IPS-NIHi7 (cell line): Measurements from ENCODE around the gene COMMD4.
A peak's percentile ranks its signal among the peaks of the same experiment; 100 is the strongest.

Experiments
- DNase-seq: peaks from one replicate; pipeline ENCODE4 v3.0.0; 2012; ENCODE audit warnings: mixed read lengths; ENCODE audit errors: extremely low spot score

Gene COMMD4

DNA sequence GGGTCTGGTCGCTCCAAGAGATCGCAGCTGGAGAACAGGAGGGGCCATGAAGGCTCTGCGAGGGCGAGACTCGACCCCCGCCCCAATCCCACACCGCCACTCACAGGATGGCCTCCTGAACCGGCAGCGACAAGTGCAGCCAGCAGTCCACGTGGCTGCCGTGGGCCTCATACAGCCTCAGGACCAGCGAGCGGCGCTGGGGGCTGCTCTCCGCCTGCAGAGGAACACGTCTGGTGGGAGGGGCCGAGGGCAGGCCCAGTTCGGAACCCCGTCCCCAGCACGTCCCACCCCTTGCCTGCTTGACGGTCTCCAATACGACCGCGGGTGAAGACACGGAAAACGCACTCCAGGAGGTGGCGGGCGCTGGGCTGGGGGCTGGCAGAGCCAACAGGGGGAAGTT, 20.1 kb downstream of the COMMD4 start:
- no peak for DNase-seq

GRCh38 chr15:75356517-75356916, 20.7 kb downstream of the COMMD4 start:
- DNase-seq: no peak

DNA sequence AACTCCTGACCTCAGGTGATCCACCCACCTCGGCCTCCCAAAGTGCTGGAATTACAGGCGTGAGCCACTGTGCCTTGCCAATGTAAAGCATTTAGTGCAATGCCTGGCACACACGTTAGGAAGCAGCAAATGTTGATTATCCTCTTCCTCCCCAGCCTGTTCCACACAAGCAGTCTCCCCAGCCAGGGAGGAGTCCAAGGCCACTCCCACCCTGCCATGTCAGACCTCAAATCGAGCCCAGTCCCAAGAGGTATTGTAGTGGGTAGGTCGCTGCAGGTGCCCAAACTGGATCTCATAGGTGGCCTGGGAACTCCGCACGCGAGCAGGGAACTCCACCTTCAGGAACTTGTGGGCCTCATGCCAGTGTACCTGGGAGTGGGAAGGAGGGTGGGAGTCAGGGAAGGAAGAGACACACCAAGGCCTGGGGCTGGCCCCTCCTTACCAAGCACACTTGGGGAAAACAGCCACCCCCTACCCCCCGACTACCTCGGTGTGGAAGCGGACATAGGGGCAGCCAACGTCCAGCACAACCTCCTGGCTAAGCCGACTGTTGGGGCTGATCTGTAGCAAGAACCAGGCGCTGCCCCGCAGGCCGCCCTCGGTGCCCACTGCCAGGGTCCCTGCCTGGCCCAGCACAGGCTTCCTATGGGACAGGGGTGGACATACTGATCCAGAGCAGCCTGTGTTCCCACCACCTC, 22.3 kb downstream of the COMMD4 start:
- DNase-seq: no peak

- no peak for DNase-seq
Measured at GRCh38 chr15:75358771-75359536, 23.1 kb downstream of the COMMD4 start.

DNA sequence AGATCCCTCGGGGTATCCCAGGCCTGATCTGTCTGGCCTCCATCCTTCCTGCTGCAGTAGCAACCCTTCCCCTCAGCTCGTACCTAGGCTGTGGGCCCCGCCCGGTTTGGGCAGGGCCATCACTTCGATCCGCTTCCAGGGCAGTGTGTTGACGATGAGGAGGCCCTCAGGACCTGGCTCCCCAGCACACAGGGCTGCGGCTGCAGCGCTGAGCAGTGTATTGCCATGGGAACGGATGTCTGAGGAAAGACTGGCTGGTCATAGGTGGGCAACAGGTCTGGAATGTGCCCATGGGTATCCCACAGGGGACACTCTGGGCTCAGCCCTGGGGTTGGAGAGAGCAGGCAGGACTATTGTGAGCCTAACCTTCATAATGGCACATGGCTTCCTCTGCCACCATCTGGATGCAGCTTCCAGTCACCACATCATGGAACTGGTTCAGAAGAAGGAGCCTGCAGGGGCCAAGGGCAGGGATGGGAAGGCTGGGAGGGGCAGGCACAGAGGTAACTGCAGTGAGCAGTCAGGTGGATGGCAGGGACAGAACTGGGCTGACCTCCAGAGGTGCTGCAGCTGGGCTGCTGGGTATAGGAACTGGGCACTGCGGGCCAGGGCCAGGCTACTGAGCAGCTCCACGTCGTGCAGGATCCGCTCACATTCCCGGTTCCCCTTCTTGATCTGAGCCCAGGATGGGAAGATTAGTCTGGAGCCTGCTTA, 23.8 kb downstream of the COMMD4 start:
- no peak for DNase-seq

DNA sequence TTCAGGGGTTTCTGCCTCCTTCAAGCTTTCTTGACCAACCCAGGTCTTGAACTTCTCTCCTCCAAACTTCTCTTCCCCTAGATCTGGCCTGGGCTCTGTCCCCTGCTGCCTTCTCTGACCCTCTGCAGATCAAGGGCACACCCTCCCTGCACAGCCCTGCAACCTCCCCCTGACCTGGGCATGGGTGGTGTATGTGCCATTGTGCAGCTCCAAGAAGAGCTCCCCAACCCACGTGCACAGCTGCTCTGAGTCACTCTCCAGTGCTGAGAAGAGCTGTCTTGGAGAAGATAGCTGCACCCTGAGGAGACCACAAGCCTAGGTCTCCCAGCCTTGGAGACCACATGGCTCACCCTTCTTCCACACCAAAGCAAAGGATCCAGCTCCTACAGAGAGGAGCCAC, 24.5 kb downstream of the COMMD4 start:
- DNase-seq: no peak

DNA sequence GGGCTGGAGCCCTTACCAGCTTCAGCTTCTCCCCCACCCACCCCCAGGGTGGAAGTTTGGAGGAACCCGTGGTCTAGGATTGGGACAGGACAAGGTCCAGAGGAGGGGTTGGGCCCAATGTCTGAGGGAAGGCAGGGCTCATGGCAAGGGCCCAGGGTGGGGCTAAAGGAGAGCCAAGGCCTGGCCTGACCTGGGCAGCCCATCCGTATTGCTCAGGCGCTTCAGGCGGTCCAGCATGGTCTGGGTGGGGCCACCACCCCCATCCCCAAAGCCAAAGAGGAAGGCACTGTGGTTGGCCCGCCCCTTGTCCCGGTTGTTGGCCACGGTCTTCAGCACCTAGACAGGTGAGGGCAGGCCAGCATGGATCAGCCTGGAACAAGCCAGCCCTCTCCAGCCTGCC, 25.0 kb downstream of the COMMD4 start:
- no peak for DNase-seq

DNA sequence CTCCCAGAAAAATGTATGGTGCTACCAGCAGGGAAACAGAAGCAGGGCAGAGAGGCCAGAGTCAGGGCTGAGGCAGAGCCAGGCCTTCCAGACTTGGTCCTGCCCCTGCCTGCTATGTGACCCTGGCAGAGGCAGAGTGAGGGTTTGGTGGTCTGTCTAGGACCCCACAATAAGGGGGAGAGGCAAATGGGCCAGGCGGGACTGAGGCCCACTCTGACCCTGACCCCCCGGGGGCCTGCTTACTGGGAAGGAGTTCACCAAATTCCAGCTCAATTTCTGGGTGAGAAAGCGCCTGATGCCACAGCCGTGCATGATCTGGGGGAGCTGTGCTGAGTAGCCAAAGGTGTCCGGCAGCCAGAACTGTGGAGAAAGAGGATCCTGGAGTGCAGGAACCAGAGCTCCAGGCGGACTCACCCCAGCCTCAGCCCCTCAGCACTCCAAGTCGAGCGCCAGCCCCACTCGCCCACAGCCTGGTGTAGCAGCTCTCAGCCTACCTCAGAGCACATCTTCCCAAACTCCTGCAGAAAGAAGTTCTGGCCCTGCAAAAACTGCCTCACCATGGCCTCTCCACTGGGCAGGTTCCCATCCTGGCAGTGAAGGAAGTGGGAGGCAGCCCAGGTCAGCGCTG, 25.6 kb downstream of the COMMD4 start:
- DNase-seq: no peak

- DNase-seq: no peak
Measured at GRCh38 chr15:75361989-75362641, 26.3 kb downstream of the COMMD4 start.

- DNase-seq: no peak
Measured at GRCh38 chr15:75362642-75363249, 26.9 kb downstream of the COMMD4 start.

DNA sequence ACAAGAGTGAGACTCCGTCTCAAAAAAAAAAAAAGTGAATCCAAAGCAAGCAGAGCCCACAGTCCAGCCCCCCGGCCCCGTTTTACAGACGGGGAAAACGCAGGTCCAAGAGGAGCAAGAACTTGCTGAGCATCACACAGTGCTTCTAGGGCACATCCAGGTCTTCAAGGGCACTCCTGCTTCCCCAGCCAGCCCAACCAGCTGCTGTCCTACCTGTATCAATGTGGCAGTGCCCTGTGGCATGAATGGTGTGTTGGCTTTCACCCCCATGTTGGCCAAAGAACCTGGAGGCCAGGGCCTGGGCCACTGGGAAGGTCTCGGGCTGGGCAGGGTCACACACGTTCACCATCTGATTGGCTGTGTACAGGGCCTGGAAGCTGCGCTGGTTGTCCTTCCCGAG, 27.9 kb downstream of the COMMD4 start:
- DNase-seq: no peak

- no peak for DNase-seq
Measured at GRCh38 chr15:75364881-75365280, 29.0 kb downstream of the COMMD4 start.

DNA sequence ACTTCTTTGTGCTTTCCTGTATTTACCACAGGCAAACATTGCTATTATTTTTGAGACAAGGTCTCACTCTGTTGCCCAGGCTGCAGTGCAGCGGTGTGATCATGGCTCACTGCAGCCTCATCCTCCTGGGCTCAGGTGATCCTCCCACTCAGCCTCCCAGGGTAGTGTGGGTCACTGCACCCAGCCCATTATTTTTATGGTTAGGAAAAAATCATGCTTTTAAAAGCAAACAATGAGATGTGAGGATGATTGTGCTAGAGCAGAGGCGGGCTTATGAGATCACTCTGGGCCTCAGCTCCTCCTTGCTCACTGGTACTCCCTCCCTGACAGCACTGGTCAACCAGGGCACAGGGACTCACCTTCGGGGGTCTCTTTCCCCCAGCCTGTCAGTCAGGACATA, 30.3 kb downstream of the COMMD4 start:
- no peak for DNase-seq

- DNase-seq: no peak
Measured at GRCh38 chr15:75367006-75367405, 31.1 kb downstream of the COMMD4 start.

DNA sequence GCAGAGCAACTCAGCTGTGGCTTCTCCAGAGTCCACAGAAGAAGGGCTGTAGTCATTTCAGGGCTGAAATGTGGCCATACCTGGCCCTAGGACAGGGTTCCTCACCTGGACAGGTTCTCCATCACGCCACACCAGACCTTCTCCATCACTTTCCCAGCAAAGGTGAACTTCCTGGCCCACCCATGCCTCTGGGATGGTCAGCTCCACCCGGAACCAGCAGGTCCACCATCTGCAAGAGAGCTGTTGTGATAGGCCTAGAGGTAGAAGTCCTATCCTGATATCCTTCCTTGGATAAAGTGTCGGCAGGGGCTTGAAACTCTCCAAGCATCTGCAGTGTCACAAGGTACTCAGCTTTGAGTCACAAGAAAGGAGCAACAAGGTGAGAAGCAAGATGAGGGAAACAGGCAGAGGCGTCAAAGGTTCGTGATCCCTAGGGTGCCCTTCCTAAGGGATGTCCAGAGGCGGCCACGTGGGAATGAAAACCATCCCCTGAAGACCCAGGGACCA, 31.6 kb downstream of the COMMD4 start:
- no peak for DNase-seq

DNA sequence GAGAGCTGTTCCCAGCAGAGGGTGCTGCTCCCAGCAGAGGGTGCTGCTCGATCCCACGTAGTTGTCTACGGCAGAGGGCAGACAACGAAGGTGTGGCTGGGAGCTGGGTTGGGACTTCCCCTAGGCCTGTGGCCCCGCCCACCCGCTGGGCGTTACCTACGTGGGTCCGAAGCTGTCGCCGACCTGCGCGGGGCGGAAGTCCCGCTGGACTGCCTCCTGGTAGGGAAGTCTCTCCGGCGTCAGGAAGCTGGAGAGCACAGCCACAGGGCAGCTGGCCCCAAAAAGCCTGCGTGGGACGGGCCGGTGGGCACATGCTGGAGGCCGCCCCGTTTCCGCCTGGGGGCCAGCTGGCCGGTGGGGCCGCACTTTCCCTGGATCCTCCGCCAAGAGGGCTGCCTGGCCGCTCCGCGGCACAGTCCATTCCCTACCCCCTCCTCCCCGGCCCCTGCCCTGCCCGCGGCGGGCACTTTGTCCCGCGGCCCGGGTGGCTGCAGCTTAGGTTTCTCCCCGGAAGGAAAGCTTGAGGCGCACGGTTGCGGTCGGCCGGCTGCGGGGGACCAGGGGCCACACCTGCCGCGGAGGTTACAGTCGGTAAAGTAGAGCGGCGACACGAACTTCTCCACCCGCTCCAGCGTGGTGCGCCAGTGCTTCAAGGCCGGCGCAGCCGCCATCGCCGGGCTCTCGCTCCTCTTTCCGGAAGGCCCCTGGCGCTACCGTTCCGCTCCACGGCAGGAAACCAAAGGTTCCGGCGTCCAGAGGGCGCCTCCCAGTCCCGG, 32.2 kb downstream of the COMMD4 start, which contains the start of gene MAN2C1:
Gene MAN2C1, minus strand, starts transcription at position 695 of the 776 bp plus-strand sequence. Its CDS starts 24 bp downstream, at position 671.
- peak; percentile 99 for DNase-seq

DNA sequence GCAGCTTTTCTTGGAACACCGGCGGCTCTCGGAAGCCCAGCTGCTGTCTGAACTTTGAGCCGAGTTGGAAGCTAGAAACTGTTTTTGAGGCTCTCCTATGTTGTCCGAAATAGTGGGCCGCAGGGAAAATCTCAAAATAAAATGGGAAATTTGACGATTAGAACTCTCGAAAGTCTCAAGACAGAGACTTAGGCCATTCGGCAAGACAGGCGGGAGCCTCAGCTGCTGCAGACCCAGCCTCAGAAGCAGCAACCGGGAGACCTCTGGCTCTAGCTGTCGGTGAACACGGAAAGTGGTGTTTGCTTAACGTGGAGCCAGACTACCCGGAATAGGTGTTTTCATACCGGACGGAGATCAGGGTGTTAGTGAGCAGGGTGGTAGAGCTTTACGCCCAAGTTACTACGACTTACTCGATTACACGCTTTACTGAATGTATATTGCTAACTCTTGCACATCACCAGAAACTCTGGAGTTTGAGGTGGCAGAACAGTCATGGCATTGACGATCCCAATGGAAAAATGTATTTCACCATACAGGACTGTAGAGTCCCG, 32.9 kb downstream of the COMMD4 start:
- peak; percentile 43 for DNase-seq

GRCh38 chr15:75369897-75370581, 34.2 kb downstream of the COMMD4 start:
- no peak for DNase-seq

DNA sequence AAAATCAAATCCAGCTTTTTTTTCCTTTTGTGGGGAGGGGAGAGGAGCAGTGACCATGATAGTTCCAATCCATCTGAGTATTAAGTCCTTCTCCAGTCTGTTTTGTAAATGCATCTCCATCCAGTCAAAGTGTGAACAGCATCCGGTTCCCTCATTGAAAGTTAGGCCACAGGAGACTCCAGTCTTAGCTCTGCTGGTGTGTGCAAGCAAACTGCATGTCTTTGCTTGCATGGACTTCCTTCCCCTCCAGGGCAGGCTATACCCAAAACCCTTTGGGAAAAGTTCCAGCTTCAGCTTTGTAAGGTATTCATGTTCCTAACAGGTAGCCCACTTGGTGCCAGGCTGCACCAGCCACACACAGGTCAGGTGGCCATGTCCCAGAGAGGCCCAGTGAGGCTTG, 35.6 kb downstream of the COMMD4 start:
- DNase-seq: no peak
